Natural killer cell treated with Interleukin-12 subunit alpha and Interleukin-12 subunit beta and Interleukin-15 and Interleukin-18, amount 100 ng/mL, for 72 hours (primary cell): Measurements from ENCODE around the gene SLCO2B1. TPM values are rescaled to one million over a fixed set of nuclear protein-coding genes. Genes with fewer than 3 reads are reported as not detected.

Experiments
- ATAC-seq, 2 donors: fragments of 150-1000 bp; cut with Tn5 transposase in 1 of 2; sonication (Bioruptor Pico), chemical (Tn5 transposase) in 1 of 2; 2 replicates each; pipeline ENCODE4 v1.10.0; 2021
- DNase-seq: peaks from one replicate; pipeline ENCODE4 v3.0.0; 2022; ENCODE audit warnings: low spot score
- H3K27ac Mint-ChIP-seq, 2 donors: 1 replicate in 1 of 2; 2 replicates in 1 of 2; pipeline ENCODE4 v1.8.0; 2022; ENCODE audit warnings: mixed read lengths in 2 of 2, mild to moderate bottlenecking in 1 of 2, moderate library complexity in 1 of 2
- H3K27me3 Mint-ChIP-seq, 2 donors: 1 replicate in 1 of 2; 2 replicates in 1 of 2; pipeline ENCODE4 v1.8.0; 2022; ENCODE audit warnings: mixed read lengths in 2 of 2
- H3K36me3 Mint-ChIP-seq: one replicate; pipeline ENCODE4 v1.8.0; 2022; ENCODE audit warnings: mixed read lengths
- H3K4me1 Mint-ChIP-seq, 2 donors: 1 replicate in 1 of 2; 2 replicates in 1 of 2; pipeline ENCODE4 v1.8.0; 2022; ENCODE audit warnings: low read depth in 2 of 2, mixed read lengths in 2 of 2, mild to moderate bottlenecking in 1 of 2
- H3K4me3 Mint-ChIP-seq: one replicate; pipeline ENCODE4 v1.8.0; 2022; ENCODE audit warnings: mixed read lengths
- H3K9me3 Mint-ChIP-seq: 2 replicates; pipeline ENCODE4 v1.8.0; 2022; ENCODE audit warnings: mixed read lengths
- total RNA-seq, 2 donors: library from RNA; stranded (reverse); gene quantifications; one replicate each; pipeline ENCODE4 v1.2.3, GENCODE V29; 2022

SLCO2B1 gene
- total RNA-seq, 2 donors from 2014 or later: 0.06 TPM; not detected in 1

GRCh38 chr11:75197512-75198277 lies 46.8 kb downstream of the SLCO2B1 start:
- Mint-ChIP-seq H3K4me1 (no peaks in the 10 kb centered on the region), H3K9me3 (no peaks in the 10 kb centered on the region), H3K27ac (no peak overlapping the region)

GRCh38 chr11:75198278-75198973 lies 47.5 kb downstream of the SLCO2B1 start:
- Mint-ChIP-seq H3K4me1 (no peaks in the 10 kb centered on the region), H3K27ac (no peak overlapping the region), H3K36me3 (no peaks in the 10 kb centered on the region), H3K9me3 (no peaks in the 10 kb centered on the region), H3K4me3 (no peak overlapping the region), H3K27me3 (peaks cover 0 to 4% of the 10 kb centered on the region in 2 donors)
- DNase-seq (no peak), ATAC-seq (no peak)

More at GRCh38 chr11:75197512-75198277, 46.8 kb downstream of the SLCO2B1 start:
- H3K4me3 Mint-ChIP-seq: no peak overlapping the region
- DNase-seq: no peak
- peaks cover 0 to 4% of the 10 kb centered on the region in 2 donors for H3K27me3 Mint-ChIP-seq
- ATAC-seq: no peak
- no peaks in the 10 kb centered on the region for H3K36me3 Mint-ChIP-seq

- ATAC-seq (no peak), DNase-seq (no peak)
- Mint-ChIP-seq H3K27ac (no peak overlapping the region), H3K36me3 (no peaks in the 10 kb centered on the region), H3K27me3 (peaks cover 0 to 4% of the 10 kb centered on the region in 2 donors), H3K9me3 (no peaks in the 10 kb centered on the region), H3K4me3 (no peak overlapping the region), H3K4me1 (no peaks in the 10 kb centered on the region)
These were observed 48.6 kb downstream of the SLCO2B1 start for GRCh38 chr11:75199412-75199955.

GRCh38 chr11:75200051-75200450 lies 49.1 kb downstream of the SLCO2B1 start:
- Mint-ChIP-seq H3K36me3 (no peaks in the 10 kb centered on the region), H3K4me3 (no peak overlapping the region), H3K4me1 (no peaks in the 10 kb centered on the region), H3K27ac (no peak overlapping the region), H3K9me3 (no peaks in the 10 kb centered on the region), H3K27me3 (peaks cover 0 to 4% of the 10 kb centered on the region in 2 donors)
- ATAC-seq (no peak), DNase-seq (no peak)

GRCh38 chr11:75200531-75200930 lies 49.6 kb downstream of the SLCO2B1 start:
- H3K36me3 Mint-ChIP-seq: no peaks in the 10 kb centered on the region
- no peak for DNase-seq
- no peaks in the 10 kb centered on the region for H3K4me1 Mint-ChIP-seq
- no peak overlapping the region for H3K27ac Mint-ChIP-seq
- H3K9me3 Mint-ChIP-seq: no peaks in the 10 kb centered on the region
- ATAC-seq: no peak
- H3K27me3 Mint-ChIP-seq: peaks cover 0 to 4% of the 10 kb centered on the region in 2 donors
- H3K4me3 Mint-ChIP-seq: no peak overlapping the region

GRCh38 chr11:75201771-75202170 lies 50.9 kb downstream of the SLCO2B1 start:
- peaks cover 7 to 8% of the 10 kb centered on the region in 2 donors for H3K27me3 Mint-ChIP-seq
- DNase-seq: no peak
- no peaks in the 10 kb centered on the region for H3K4me1 Mint-ChIP-seq
- ATAC-seq: no peak
- H3K4me3 Mint-ChIP-seq: no peak overlapping the region
- no peaks in the 10 kb centered on the region for H3K9me3 Mint-ChIP-seq
- no peak overlapping the region for H3K27ac Mint-ChIP-seq
- no peaks in the 10 kb centered on the region for H3K36me3 Mint-ChIP-seq

- ATAC-seq (no peak), DNase-seq (no peak)
- Mint-ChIP-seq H3K4me1 (no peaks in the 10 kb centered on the region), H3K36me3 (no peaks in the 10 kb centered on the region), H3K27ac (no peak overlapping the region), H3K27me3 (peaks cover 7 to 10% of the 10 kb centered on the region in 2 donors), H3K9me3 (no peaks in the 10 kb centered on the region), H3K4me3 (no peak overlapping the region)
These were observed 51.3 kb downstream of the SLCO2B1 start for GRCh38 chr11:75202195-75202594.

- ATAC-seq (no peak), DNase-seq (no peak)
- no peak overlapping the region for H3K27ac Mint-ChIP-seq
- no peaks in the 10 kb centered on the region for H3K36me3 Mint-ChIP-seq
- H3K4me3 Mint-ChIP-seq: no peak overlapping the region
- no peaks in the 10 kb centered on the region for H3K9me3 Mint-ChIP-seq
- H3K4me1 Mint-ChIP-seq: no peaks in the 10 kb centered on the region
- H3K27me3 Mint-ChIP-seq: peaks cover 7 to 10% of the 10 kb centered on the region in 2 donors
These were observed 52.2 kb downstream of the SLCO2B1 start for GRCh38 chr11:75203138-75203537.

GRCh38 chr11:75203641-75204011 lies 52.7 kb downstream of the SLCO2B1 start:
- Mint-ChIP-seq H3K36me3 (no peaks in the 10 kb centered on the region), H3K27ac (no peak overlapping the region), H3K4me3 (no peak overlapping the region), H3K27me3 (peaks cover 7 to 10% of the 10 kb centered on the region in 2 donors), H3K4me1 (no peaks in the 10 kb centered on the region), H3K9me3 (no peaks in the 10 kb centered on the region)
- DNase-seq (no peak), ATAC-seq (no peak)

- Mint-ChIP-seq H3K36me3 (no peaks in the 10 kb centered on the region), H3K4me1 (no peaks in the 10 kb centered on the region), H3K9me3 (no peaks in the 10 kb centered on the region), H3K4me3 (no peak overlapping the region), H3K27ac (no peak overlapping the region), H3K27me3 (peaks cover 7 to 10% of the 10 kb centered on the region in 2 donors)
- ATAC-seq (no peak), DNase-seq (no peak)
These were observed 53.2 kb downstream of the SLCO2B1 start for GRCh38 chr11:75204012-75204674.

- Mint-ChIP-seq H3K27ac (no peak overlapping the region), H3K9me3 (no peaks in the 10 kb centered on the region), H3K27me3 (peaks cover 7 to 10% of the 10 kb centered on the region in 2 donors), H3K4me1 (no peaks in the 10 kb centered on the region), H3K36me3 (no peaks in the 10 kb centered on the region), H3K4me3 (no peak overlapping the region)
- DNase-seq (peak; percentile 78), ATAC-seq (peak; percentile 88)
These were observed 54.0 kb downstream of the SLCO2B1 start for GRCh38 chr11:75204685-75205563.

- ATAC-seq (no peak), DNase-seq (no peak)
- H3K27me3 Mint-ChIP-seq: peaks cover 7 to 10% of the 10 kb centered on the region in 2 donors
- H3K4me1 Mint-ChIP-seq: no peaks in the 10 kb centered on the region
- H3K9me3 Mint-ChIP-seq: no peaks in the 10 kb centered on the region
- no peak overlapping the region for H3K4me3 Mint-ChIP-seq
- no peaks in the 10 kb centered on the region for H3K36me3 Mint-ChIP-seq
- no peak overlapping the region for H3K27ac Mint-ChIP-seq
These were observed 54.7 kb downstream of the SLCO2B1 start for GRCh38 chr11:75205564-75206020.

GRCh38 chr11:75208446-75208845 lies 57.5 kb downstream of the SLCO2B1 start:
- Mint-ChIP-seq H3K9me3 (no peaks in the 10 kb centered on the region), H3K27ac (no peak overlapping the region), H3K4me3 (no peak overlapping the region), H3K27me3 (peaks cover 19 to 23% of the 10 kb centered on the region in 2 donors), H3K4me1 (no peaks in the 10 kb centered on the region), H3K36me3 (no peaks in the 10 kb centered on the region)
- ATAC-seq: no peak
- DNase-seq: no peak
